Measurements from ENCODE around the gene TDRD7.

TDRD7 gene

GRCh38 chr9:97543561-97543960 lies 131.7 kb downstream of the TDRD7 start:
- in situ Hi-C loops (cut with MboI; ENCODE audit: low pct_unique_long_range_greater_than_20kb, low sequenced_read_pairs), result no loop called here
- no peak for DNase-seq

DNA sequence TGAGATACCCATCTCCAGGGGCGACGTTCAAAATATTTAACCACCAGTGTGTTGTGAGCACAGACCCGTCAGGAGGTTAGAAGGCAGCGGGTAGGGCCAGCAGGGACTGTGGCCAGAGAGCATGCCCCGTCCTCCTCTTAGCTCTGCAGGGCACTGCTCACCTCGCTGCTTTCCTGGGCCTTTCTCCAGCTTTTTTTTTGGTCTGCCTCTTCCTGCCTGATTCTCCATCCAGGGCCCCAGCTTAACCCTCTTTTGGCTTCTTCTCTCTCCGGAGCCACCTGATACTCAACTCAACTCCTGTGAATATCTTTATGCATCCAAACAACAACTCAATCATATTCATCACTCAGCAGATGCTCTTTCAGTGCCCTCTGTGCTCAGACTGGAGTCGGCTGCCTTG lies 133.6 kb downstream of the TDRD7 start:
- in situ Hi-C loops (cut with MboI; ENCODE audit: low pct_unique_long_range_greater_than_20kb, low sequenced_read_pairs), result no loop called here
- no peak for DNase-seq
